Rectal smooth muscle tissue (tissue), 1 donor: Measurements from ENCODE around the gene B4GAT1.

ENCODE experiments used
- H3K27ac ChIP-seq: one replicate; pipeline ENCODE4 v1.7.0; 2013; ENCODE audit warnings: low read depth, low read length, inconsistent platforms
- H3K27me3 ChIP-seq: one replicate; pipeline ENCODE4 v1.7.0; 2013; ENCODE audit warnings: low read length; ENCODE audit not compliant: control insufficient read depth, insufficient read depth
- H3K36me3 ChIP-seq: one replicate; pipeline ENCODE4 v1.7.0; 2013; ENCODE audit warnings: low read length; ENCODE audit not compliant: control insufficient read depth, insufficient read depth
- H3K4me1 ChIP-seq: one replicate; pipeline ENCODE4 v1.7.0; 2013; ENCODE audit warnings: low read length; ENCODE audit not compliant: control insufficient read depth, insufficient read depth
- H3K4me3 ChIP-seq: one replicate; pipeline ENCODE4 v1.7.0; 2013; ENCODE audit warnings: low read length
- H3K9ac ChIP-seq: one replicate; pipeline ENCODE4 v1.7.0; 2013; ENCODE audit warnings: low read length

B4GAT1 gene

GRCh38 chr11:66338276-66339161 lies 8.9 kb downstream of the B4GAT1 start:
- peaks cover 40% of the 10 kb centered on the region for H3K36me3 ChIP-seq
- no peak overlapping the region for H3K9ac ChIP-seq
- peaks cover 10% of the 10 kb centered on the region for H3K4me1 ChIP-seq
- H3K4me3 ChIP-seq: no peak overlapping the region
- H3K27me3 ChIP-seq: no peaks in the 10 kb centered on the region
- H3K27ac ChIP-seq: no peak overlapping the region

DNA sequence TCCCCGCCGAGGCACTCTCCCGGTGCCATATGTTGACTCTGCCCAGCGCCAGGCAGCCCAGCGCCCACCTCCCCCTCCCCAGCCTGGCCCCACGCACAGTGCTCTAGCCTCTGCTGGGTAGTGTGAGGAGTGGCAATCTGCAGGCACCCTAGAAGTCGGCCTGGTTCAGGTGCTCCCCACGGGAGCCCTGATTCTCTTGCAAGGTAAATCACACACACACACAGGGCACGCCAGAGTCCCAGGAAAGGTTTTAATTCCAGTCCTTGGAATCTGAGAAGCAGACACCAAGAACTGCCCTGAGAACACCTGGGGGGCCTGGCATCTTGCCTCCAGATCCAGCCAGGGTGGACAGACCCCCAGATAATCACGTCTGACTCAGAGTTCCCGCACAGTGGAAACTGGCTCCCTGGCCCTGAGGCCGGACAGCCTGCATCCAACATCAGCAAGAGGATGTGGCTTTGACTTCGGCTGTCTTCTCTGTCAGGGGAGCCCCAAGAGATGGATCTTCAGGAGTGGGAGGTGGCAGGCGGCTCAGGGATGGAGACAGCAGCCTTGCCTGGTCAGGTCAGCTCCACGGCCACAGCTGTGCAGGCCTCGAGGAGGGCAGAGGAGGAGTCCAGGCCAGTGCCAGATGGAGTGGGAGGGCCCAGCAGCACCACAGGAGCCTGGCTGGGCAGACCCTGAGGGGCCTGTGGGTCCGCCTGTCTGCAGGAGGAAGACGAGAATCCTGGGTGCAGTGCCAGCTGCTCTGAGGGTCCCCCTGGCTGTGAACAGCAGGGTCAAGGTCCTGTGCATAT lies 10.1 kb downstream of the B4GAT1 start:
- Histone ChIP-seq H3K27me3 (no peaks in the 10 kb centered on the region), H3K4me1 (peaks cover 10% of the 10 kb centered on the region), H3K36me3 (peaks cover 40% of the 10 kb centered on the region), H3K27ac (no peak overlapping the region), H3K9ac (no peak overlapping the region), H3K4me3 (no peak overlapping the region)

- H3K4me1 ChIP-seq: peaks cover 10% of the 10 kb centered on the region
- no peak within 1 kb of the TSS for H3K27ac ChIP-seq
- H3K9ac ChIP-seq: peak within 1 kb of the TSS; percentile 11
- H3K27me3 ChIP-seq: no peaks in the 10 kb centered on the region
- peaks cover 36% of the 10 kb centered on the region for H3K36me3 ChIP-seq
- H3K4me3 ChIP-seq: peak within 1 kb of the TSS; percentile 81
Observed at GRCh38 chr11:66336234-66337102, 11.0 kb downstream of the B4GAT1 start, which contains the start of gene RIN1. Gene RIN1 (minus strand): TSS chr11:66336434. CDS start chr11:66336402, 32 bp downstream.

DNA sequence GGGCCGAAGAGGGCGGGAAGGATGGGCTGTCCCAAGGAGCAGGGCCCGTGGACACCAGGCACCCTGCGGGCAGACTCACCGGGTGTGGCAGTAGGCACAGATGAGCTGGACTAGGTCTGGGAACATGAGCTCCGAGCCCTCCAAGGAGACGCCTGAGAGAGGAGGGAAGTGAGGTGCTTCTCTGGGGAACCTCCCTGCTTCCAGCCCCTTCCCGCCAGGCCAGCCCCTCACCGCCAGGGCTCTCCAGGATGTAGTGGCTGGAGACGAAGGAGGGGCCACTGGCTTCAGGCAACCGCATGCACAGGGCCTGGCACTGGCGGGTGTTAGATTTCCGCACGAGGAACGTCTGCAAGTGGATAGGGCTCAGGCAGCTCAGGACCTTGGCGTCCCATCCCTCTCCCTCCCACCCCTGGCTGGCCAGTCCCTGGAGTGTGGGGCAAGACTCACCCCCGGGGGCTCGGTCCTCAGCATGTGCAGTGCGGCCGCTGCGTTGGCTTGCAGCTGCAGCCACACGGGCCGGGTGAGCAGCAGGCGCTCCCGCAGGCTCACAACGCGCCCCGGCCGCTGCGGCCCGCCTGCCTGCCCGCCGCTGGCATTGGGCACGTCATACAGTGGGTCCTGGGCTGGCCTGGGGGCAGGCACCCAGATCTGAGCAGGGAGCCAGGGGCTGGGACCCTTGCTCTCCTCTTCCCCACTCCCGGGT lies 11.7 kb downstream of the B4GAT1 start:
- peak overlapping the region; percentile 11 for H3K9ac ChIP-seq
- peaks cover 28% of the 10 kb centered on the region for H3K36me3 ChIP-seq

DNA sequence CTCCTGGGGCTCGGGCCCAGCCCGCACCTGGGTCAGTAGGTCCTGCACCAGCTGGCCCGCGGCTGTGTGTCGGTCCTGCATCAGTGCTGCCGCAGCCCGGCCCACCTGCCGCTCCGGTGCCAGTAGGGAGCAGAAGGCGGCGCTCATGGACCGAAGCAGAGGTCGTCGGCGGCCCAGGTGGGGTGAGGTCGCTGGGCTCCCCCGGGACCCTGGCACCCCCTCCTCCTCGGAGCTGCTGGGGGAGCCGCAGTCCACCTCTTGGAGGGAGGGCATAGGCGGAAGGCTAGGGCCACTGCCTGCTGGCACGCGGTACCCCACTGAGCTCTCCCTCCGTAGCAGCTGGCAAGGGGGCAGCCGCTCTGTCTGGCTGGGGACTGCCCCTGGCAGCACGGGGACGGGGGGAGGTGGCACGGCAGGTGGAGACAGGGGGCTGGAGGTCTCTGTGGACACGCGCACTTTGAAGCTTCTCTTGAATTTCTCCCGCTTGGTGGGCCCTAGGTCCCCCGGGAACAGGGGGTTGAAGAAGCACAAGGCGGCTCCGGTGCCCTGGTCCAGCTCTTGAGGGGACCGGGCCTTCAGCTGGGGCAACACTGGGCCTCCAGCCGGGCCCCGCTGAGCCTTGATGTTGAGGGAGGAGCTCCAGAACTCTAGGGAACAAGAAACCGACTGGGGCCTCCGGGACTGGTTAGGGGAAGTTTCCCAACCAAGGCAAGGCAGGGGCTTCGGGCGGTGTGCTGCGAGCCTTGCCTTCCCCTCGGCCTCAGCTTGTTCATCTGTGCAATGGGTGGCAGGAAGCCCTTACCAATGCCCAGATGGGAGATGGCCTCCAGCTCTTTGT lies 12.6 kb downstream of the B4GAT1 start:
- H3K4me1 ChIP-seq: peaks cover 10% of the 10 kb centered on the region
- H3K36me3 ChIP-seq: peaks cover 20% of the 10 kb centered on the region
- peak overlapping the region; percentile 11 for H3K9ac ChIP-seq
- H3K27ac ChIP-seq: no peak overlapping the region
- no peaks in the 10 kb centered on the region for H3K27me3 ChIP-seq
- H3K4me3 ChIP-seq: peak overlapping the region; percentile 81

More for the DNA sequence above, 11.7 kb downstream of the B4GAT1 start:
- Histone ChIP-seq H3K4me1 (peaks cover 10% of the 10 kb centered on the region), H3K4me3 (peak overlapping the region; percentile 81), H3K27me3 (no peaks in the 10 kb centered on the region), H3K27ac (no peak overlapping the region)

GRCh38 chr11:66333896-66334604 lies 13.4 kb downstream of the B4GAT1 start:
- Histone ChIP-seq H3K27ac (no peak overlapping the region), H3K36me3 (peaks cover 13% of the 10 kb centered on the region), H3K4me1 (peaks cover 10% of the 10 kb centered on the region), H3K4me3 (no peak overlapping the region), H3K27me3 (no peaks in the 10 kb centered on the region), H3K9ac (no peak overlapping the region)

DNA sequence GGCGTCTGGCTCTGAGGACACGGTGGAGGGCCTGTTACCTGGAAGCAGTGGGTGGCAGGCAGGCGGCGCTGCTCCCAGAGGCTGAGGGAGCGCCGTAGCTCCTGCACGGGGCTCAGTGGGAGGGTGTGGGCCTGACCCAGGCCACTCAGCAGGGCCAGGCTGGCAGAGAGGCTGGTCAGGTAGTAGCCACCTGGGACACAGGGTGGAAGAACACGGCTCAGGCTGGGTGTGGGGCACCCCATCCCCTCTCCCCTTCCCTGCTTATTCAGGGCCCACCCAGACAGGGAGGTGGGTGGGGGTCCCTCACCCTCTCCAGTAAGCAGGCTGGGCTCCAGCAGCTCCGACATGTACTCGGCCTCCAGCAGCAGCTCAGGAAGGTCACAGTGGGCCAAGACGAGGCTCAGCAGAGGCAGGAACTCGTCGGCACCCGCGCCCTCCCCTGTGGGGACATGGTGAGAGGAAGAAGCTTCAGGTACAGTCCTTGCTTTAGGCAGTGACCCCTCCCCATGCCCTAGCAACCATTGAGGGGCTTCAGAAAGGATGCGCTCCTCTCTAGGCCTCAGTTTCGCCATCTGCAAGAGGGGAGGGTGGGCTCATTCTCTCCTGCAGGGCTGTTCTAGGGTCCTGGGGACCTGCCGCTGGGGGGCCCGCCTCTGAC lies 14.1 kb downstream of the B4GAT1 start:
- Histone ChIP-seq H3K27me3 (no peaks in the 10 kb centered on the region), H3K36me3 (peaks cover 11% of the 10 kb centered on the region), H3K27ac (no peak overlapping the region), H3K9ac (no peak overlapping the region), H3K4me3 (no peak overlapping the region), H3K4me1 (peaks cover 10% of the 10 kb centered on the region)

DNA sequence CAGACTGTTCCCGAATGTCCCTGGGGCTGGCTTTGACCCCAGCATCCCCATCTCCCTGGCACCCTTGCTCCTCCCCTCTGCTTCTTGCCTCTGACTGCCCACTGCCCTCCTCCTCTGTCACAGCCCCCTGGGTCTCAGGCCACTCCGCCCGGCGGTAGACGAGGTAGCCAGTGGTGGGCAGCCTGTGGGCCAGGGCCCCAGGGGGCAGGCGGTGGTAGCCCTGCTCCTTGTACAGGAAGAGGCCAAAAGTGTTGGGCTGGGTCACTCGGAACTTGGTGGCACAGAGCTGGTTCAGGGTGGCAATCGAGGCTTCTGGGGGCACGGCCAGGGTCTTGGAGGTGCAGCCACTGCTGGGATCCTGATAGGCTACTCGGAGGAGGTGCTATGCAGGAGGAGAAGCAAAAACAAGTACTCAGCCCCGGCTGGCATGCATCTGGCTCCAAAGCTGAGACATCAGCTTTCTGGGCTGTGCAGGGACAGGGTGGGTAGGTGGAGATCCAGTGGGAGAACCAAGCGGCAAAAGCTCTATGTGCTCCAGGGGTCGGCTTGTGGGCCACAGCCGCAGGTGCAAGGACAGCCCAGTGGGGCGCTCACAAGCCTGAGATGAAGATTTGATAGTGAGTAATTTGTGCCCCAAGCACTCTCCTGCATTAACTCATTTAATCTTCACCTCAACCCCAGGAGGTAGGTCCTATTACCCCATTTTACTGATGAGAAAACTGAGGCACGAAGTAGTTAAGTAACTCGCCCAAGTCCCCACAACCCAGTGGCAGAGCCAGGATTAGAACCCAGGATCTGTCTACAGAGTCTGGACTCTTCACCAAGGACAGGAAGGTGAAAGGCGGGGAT lies 14.8 kb downstream of the B4GAT1 start:
- Histone ChIP-seq H3K9ac (no peak overlapping the region), H3K27me3 (no peaks in the 10 kb centered on the region), H3K4me1 (peaks cover 10% of the 10 kb centered on the region), H3K4me3 (no peak overlapping the region), H3K36me3 (peaks cover 5% of the 10 kb centered on the region), H3K27ac (no peak overlapping the region)

GRCh38 chr11:66331542-66332370 lies 15.7 kb downstream of the B4GAT1 start:
- no peak overlapping the region for H3K27ac ChIP-seq
- H3K4me3 ChIP-seq: no peak overlapping the region
- H3K27me3 ChIP-seq: no peaks in the 10 kb centered on the region
- peaks cover 2% of the 10 kb centered on the region for H3K36me3 ChIP-seq
- H3K9ac ChIP-seq: no peak overlapping the region
- H3K4me1 ChIP-seq: peaks cover 12% of the 10 kb centered on the region
